Hematopoietic multipotent progenitor cell treated with erythropoietin and hydrocortisone succinate and interleukin-3 and kit ligand, for 4 days (in vitro differentiated cells): ENCODE data around the gene ITPR3.
A peak's percentile ranks its signal among the peaks of the same experiment; 100 is the strongest.
"Not testable (repeated sequence)": the region's sequence is repeated elsewhere in the genome, so short reads cannot be mapped to it uniquely, and the experiment has no call there.

Experiments
- DNase-seq: peaks from one replicate; pipeline ENCODE4 v3.0.0-alpha.2; 2015

ITPR3 gene

GRCh38 chr6:33616113-33616512, 5.0 kb upstream of the ITPR3 start:
- no peak for DNase-seq

GRCh38 chr6:33616913-33617312, 4.2 kb upstream of the ITPR3 start:
- DNase-seq: peak; percentile 68

- DNase-seq: no peak
These were observed 1.8 kb upstream of the ITPR3 start for GRCh38 chr6:33619166-33619840.

GRCh38 chr6:33620158-33620855, 815 bp upstream of the ITPR3 start:
- DNase-seq: peak; percentile 56

GRCh38 chr6:33621711-33622388, 728 bp downstream of the ITPR3 start:
- no peak for DNase-seq

- DNase-seq: no peak
These were observed 1.6 kb downstream of the ITPR3 start for GRCh38 chr6:33622456-33623431.

- DNase-seq: no peak
These were observed 2.8 kb downstream of the ITPR3 start for GRCh38 chr6:33623895-33624381.

GRCh38 chr6:33624856-33625255, 3.7 kb downstream of the ITPR3 start:
- no peak for DNase-seq

GRCh38 chr6:33627876-33628275, 6.8 kb downstream of the ITPR3 start:
- no peak for DNase-seq

GRCh38 chr6:33628401-33628964, 7.4 kb downstream of the ITPR3 start:
- no peak for DNase-seq

- DNase-seq: peak; percentile 27
These were observed 8.9 kb downstream of the ITPR3 start for GRCh38 chr6:33630014-33630413.

GRCh38 chr6:33631521-33631920, 10.4 kb downstream of the ITPR3 start:
- DNase-seq: not testable (repeated sequence)

- DNase-seq: no peak
These were observed 10.9 kb downstream of the ITPR3 start for GRCh38 chr6:33631971-33632557.

- DNase-seq: peak; percentile 75
These were observed 11.5 kb downstream of the ITPR3 start for GRCh38 chr6:33632558-33633039.

GRCh38 chr6:33633084-33633461, 12.0 kb downstream of the ITPR3 start:
- DNase-seq: no peak

GRCh38 chr6:33633462-33634158, 12.5 kb downstream of the ITPR3 start:
- peak; percentile 68 for DNase-seq

- DNase-seq: no peak
These were observed 13.1 kb downstream of the ITPR3 start for GRCh38 chr6:33634161-33634727.

- no peak for DNase-seq
These were observed 13.8 kb downstream of the ITPR3 start for GRCh38 chr6:33634946-33635345.

- DNase-seq: no peak
These were observed 15.5 kb downstream of the ITPR3 start for GRCh38 chr6:33636655-33637054.

GRCh38 chr6:33638556-33638955, 17.4 kb downstream of the ITPR3 start:
- DNase-seq: no peak

- DNase-seq: no peak
These were observed 18.4 kb downstream of the ITPR3 start for GRCh38 chr6:33639559-33639958.
